ENCODE data around the gene BEST4.
"Not testable (repeated sequence)": the region's sequence is repeated elsewhere in the genome, so short reads cannot be mapped to it uniquely, and the experiment has no call there.

BEST4 gene

DNA sequence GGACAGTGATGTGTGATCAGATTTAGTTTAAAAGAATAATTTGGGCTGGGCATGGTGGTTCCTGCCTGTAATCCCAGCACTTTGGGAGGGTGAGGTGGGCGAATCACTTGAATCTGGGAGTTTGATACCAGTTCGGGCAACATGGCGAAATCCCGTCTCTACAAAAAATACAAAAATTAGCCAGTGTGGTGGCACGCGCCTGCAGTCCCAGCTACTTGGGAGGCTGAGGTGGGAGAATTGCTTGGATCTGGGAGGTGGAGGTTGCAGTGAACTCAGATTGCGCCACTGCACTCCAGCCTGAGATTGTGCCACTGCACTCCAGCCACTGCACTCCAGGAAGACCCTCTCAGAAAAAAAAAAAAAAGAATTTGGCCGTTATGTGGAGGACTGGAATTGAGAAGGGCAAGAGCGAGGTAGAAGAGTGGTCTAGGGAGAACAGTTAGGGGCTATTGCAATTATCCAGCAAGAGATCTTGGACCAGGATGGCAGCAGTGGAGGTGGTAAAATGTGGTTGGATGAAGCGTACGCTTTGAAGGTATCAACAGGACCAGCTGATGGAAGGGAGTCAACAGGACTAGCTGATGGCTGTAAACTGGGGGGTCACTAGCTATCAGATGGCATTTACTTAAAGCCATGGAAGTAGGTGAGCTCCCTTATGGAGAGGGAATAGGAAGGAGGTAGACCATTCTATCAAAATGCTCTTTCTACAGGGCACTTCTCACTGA, 30.0 kb upstream of the BEST4 start (continued):
- no peak for TF ChIP-seq ZNF571 (tag by site-specific recombination; IDR thresholded peaks at IDR 0.05)
- no peak for TF ChIP-seq ZNF501 (tag by site-specific recombination; IDR thresholded peaks at IDR 0.05)

DNA sequence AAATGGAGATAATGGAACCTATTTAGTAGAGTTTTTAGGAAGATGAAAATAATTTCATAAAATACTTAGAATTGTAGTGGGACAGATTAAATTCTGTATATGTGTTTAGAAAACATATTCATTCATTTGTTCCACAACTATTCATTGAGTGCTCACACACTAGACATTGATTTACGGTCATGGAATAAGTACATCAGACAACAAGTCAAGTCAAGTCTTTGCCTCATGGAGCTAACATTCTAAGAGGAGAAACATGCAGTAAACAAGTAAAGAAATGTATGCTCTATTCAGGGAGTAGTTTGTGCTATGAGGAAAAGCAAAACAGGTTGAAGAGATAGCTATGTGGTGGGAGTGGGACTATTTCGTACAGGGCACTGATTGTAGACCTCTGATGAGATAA, 29.3 kb upstream of the BEST4 start:
- no peaks in the 10 kb centered on the region for H3K9me3 ChIP-seq (ENCODE audit: control insufficient read depth, insufficient read depth, low read depth, low read length)
- no peaks in the 10 kb centered on the region for H3K4me1 ChIP-seq (ENCODE audit: control insufficient read depth, insufficient read depth, low read length)
- H3K4me3 ChIP-seq (ENCODE audit: low read depth, low read length): no peak overlapping the region
- CTCF ChIA-PET: interaction anchor here (0.5 to 3.2 kb wide), 4 partner anchors 8 to 74 kb away, joined by 3 to 28 read pairs (median 7); partner anchors contain the start of genes BTBD19 and PLK3
- POLR2A ChIA-PET: interaction anchor here (0.6 to 6.1 kb wide), 6 partner anchors 9 to 176 kb away, joined by 3 to 84 read pairs (median 18); partner anchors contain the start of genes BTBD19, DYNLT4, PLK3 and RPS8
- peaks cover 0 to 22% of the 10 kb centered on the region in 2 experiments; a peak in 1 of 3 replicates for H3K36me3 ChIP-seq (ENCODE audit: control insufficient read depth in 2 of 2, insufficient read depth in 1 of 2, low read length in 2 of 2)
- no peak overlapping the region for H3K27ac ChIP-seq (ENCODE audit: extremely low read depth, low read depth, low read length)
- TF ChIP-seq ZNF324 (tag by site-specific recombination; IDR thresholded peaks at IDR 0.05): no peak
- TF ChIP-seq, protein P1, sequence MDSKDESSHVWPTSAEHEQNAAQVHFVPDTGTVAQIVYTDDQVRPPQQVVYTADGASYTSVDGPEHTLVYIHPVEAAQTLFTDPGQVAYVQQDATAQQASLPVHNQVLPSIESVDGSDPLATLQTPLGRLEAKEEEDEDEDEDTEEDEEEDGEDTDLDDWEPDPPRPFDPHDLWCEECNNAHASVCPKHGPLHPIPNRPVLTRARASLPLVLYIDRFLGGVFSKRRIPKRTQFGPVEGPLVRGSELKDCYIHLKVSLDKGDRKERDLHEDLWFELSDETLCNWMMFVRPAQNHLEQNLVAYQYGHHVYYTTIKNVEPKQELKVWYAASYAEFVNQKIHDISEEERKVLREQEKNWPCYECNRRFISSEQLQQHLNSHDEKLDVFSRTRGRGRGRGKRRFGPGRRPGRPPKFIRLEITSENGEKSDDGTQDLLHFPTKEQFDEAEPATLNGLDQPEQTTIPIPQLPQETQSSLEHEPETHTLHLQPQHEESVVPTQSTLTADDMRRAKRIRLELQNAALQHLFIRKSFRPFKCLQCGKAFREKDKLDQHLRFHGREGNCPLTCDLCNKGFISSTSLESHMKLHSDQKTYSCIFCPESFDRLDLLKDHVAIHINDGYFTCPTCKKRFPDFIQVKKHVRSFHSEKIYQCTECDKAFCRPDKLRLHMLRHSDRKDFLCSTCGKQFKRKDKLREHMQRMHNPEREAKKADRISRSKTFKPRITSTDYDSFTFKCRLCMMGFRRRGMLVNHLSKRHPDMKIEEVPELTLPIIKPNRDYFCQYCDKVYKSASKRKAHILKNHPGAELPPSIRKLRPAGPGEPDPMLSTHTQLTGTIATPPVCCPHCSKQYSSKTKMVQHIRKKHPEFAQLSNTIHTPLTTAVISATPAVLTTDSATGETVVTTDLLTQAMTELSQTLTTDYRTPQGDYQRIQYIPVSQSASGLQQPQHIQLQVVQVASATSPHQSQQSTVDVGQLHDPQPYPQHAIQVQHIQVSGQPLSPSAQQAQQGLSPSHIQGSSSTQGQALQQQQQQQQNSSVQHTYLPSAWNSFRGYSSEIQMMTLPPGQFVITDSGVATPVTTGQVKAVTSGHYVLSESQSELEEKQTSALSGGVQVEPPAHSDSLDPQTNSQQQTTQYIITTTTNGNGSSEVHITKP (tag by site-specific recombination; IDR thresholded peaks at IDR 0.05): no peak
- no peak for TF ChIP-seq ZNF785 (tag by site-specific recombination; IDR thresholded peaks at IDR 0.05)
- TF ChIP-seq ZNF214 (tag by site-specific recombination; IDR thresholded peaks at IDR 0.05; ENCODE audit: borderline replicate concordance): no peak
- TF ChIP-seq, protein P2, sequence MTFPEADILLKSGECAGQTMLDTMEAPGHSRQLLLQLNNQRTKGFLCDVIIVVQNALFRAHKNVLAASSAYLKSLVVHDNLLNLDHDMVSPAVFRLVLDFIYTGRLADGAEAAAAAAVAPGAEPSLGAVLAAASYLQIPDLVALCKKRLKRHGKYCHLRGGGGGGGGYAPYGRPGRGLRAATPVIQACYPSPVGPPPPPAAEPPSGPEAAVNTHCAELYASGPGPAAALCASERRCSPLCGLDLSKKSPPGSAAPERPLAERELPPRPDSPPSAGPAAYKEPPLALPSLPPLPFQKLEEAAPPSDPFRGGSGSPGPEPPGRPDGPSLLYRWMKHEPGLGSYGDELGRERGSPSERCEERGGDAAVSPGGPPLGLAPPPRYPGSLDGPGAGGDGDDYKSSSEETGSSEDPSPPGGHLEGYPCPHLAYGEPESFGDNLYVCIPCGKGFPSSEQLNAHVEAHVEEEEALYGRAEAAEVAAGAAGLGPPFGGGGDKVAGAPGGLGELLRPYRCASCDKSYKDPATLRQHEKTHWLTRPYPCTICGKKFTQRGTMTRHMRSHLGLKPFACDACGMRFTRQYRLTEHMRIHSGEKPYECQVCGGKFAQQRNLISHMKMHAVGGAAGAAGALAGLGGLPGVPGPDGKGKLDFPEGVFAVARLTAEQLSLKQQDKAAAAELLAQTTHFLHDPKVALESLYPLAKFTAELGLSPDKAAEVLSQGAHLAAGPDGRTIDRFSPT (tag by site-specific recombination; IDR thresholded peaks at IDR 0.05): no peak
- TF ChIP-seq MYNN (tag by site-specific recombination; IDR thresholded peaks at IDR 0.05; ENCODE audit: borderline replicate concordance): no peak
- TF ChIP-seq YY2 (tag by site-specific recombination; IDR thresholded peaks at IDR 0.05): no peak
- no peak for TF ChIP-seq ZNF514 (tag by site-specific recombination; IDR thresholded peaks at IDR 0.05)
- TF ChIP-seq, protein P3, sequence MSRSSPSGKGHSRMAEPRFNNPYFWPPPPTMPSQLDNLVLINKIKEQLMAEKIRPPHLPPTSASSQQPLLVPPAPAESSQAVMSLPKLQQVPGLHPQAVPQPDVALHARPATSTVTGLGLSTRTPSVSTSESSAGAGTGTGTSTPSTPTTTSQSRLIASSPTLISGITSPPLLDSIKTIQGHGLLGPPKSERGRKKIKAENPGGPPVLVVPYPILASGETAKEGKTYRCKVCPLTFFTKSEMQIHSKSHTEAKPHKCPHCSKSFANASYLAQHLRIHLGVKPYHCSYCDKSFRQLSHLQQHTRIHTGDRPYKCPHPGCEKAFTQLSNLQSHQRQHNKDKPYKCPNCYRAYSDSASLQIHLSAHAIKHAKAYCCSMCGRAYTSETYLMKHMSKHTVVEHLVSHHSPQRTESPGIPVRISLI (tag by site-specific recombination; IDR thresholded peaks at IDR 0.05): no peak

DNA sequence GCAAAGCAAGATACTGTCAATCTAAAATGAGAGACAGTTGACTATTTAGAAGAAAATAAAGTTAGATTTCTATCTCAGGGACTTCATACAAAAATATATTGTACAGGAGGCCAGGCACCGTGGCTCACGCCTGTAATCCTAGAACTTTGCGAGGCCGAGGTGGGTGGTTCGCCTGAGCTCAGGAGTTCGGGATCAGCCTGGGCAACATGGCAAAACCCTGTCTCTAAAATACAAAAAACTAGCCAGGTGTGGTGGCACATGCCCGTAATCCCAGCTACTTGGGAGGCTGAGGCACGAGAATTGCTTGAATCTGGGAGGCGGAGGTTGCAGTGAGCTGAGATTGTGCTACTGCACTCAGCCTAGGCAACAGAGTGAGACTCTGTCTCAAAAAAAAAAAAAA, 28.0 kb upstream of the BEST4 start:
- CTCF ChIA-PET: interaction anchor here (0.7 to 0.8 kb wide), 2 partner anchors 16 to 362 kb away, joined by 3 read pairs; partner anchors contain the start of gene PLK3
- H3K9me3 ChIP-seq (ENCODE audit: control insufficient read depth, insufficient read depth, low read depth, low read length); H3K4me3 ChIP-seq (ENCODE audit: low read depth, low read length); H3K27ac ChIP-seq (ENCODE audit: extremely low read depth, low read depth, low read length); H3K4me1 ChIP-seq (ENCODE audit: control insufficient read depth, insufficient read depth, low read length); POLR2A ChIA-PET: not testable (repeated sequence)
- H3K36me3 ChIP-seq (ENCODE audit: control insufficient read depth in 2 of 2, insufficient read depth in 1 of 2, low read length in 2 of 2): peaks cover 0 to 22% of the 10 kb centered on the region in 2 experiments; a peak in 1 of 3 replicates

Data from HEK293 (cell line).